H1 (cell line): ENCODE results near the gene PARD3. TPM values are rescaled to one million over a fixed set of nuclear protein-coding genes. Genes with fewer than 3 reads are reported as not detected.

Experiments
- CTCF ChIA-PET: fragments of 300-600 bp; sonication (Branson Sonifier 250); formaldehyde crosslinking; loops from one replicate; lab custom pipeline; 2021; ENCODE audit not compliant: partially characterized antibody; lab: Charles Lee
- POLR2A ChIA-PET: fragments of 300-600 bp; sonication (Branson Sonifier 250); formaldehyde crosslinking; loops from one replicate; lab custom pipeline; 2021; ENCODE audit warnings: inconsistent platforms; ENCODE audit not compliant: partially characterized antibody; lab: Charles Lee
- DNase-seq, 2 experiments: peaks; one replicate each; pipeline versions ENCODE4 v3.0.0 to v3.0.0-alpha.2; 2010 to 2022; ENCODE audit warnings: low spot score in 2 of 2, low read depth in 1 of 2, mixed read lengths in 1 of 2
- FAIRE-seq: peaks from 2 replicates; lab custom pipeline; 2011; peaks lifted over from hg19 to GRCh38; lab: Jason Lieb, UNC
- H2AFZ ChIP-seq: 2 replicates; pipeline ENCODE4 v1.8.1; 2012; ENCODE audit warnings: low read length, inconsistent platforms
- H2AK5ac ChIP-seq: 2 replicates; pipeline ENCODE4 v1.6.1; 2013; ENCODE audit warnings: low read depth, low read length
- H2BK120ac ChIP-seq: replicated peaks from 2 replicates; pipeline ENCODE3; 2013; ENCODE audit warnings: low read depth, low read length, inconsistent platforms
- H2BK12ac ChIP-seq: 2 replicates; pipeline ENCODE4 v1.6.1; 2013; ENCODE audit warnings: low read depth, low read length
- H2BK15ac ChIP-seq: 2 replicates; pipeline ENCODE4 v1.6.1; 2013; ENCODE audit warnings: low read length
- H2BK20ac ChIP-seq: 2 replicates; pipeline ENCODE4 v1.6.1; 2013; ENCODE audit warnings: low read length
- H2BK5ac ChIP-seq: 2 replicates; pipeline ENCODE4 v1.6.1; 2013; ENCODE audit warnings: low read depth, low read length
- H3K14ac ChIP-seq: 2 replicates; pipeline ENCODE4 v1.6.1; 2013; ENCODE audit warnings: inconsistent platforms; ENCODE audit not compliant: insufficient read length
- H3K18ac ChIP-seq: 2 replicates; pipeline ENCODE4 v1.6.1; 2013; ENCODE audit warnings: low read length; ENCODE audit errors: extremely low read depth
- H3K23ac ChIP-seq: 2 replicates; pipeline ENCODE4 v1.6.1; 2013; ENCODE audit warnings: inconsistent platforms; ENCODE audit not compliant: insufficient read length
- H3K23me2 ChIP-seq: 2 replicates; pipeline ENCODE4 v1.6.1; 2013; ENCODE audit warnings: low read depth, low read length
- H3K27ac ChIP-seq: 2 replicates; pipeline ENCODE4 v1.6.1; 2011; ENCODE audit warnings: low read depth, low read length, inconsistent platforms
- H3K27me3 ChIP-seq, 4 experiments: replicated peaks in 1 of 4; 1 replicate in 1 of 4; 2 replicates in 3 of 4; pipeline versions ENCODE4 v1.6.1 to v1.8.1; 2011 to 2013; ENCODE audit warnings: low read length in 3 of 4, mild to moderate bottlenecking in 3 of 4, inconsistent platforms in 2 of 4, mixed read lengths in 2 of 4, moderate library complexity in 1 of 4; ENCODE audit not compliant: control insufficient read depth in 3 of 4, insufficient read depth in 3 of 4; ENCODE audit errors: extremely low read depth in 1 of 4
- H3K36me3 ChIP-seq, 4 experiments: 2 replicates each; pipeline versions ENCODE4 v1.6.1 to v1.8.1; 2011 to 2013; ENCODE audit warnings: mild to moderate bottlenecking in 4 of 4, low read length in 3 of 4, moderate library complexity in 2 of 4, control low read depth in 1 of 4, inconsistent platforms in 1 of 4; ENCODE audit not compliant: insufficient read depth in 4 of 4, control insufficient read depth in 2 of 4
- H3K4ac ChIP-seq: replicated peaks from 2 replicates; pipeline ENCODE3; 2013; ENCODE audit warnings: low read length, low read depth, mixed read lengths, inconsistent platforms; ENCODE audit not compliant: insufficient read length
- H3K4me1 ChIP-seq, 4 experiments: replicated peaks in 1 of 4; 1 replicate in 1 of 4; 2 replicates in 3 of 4; pipeline versions ENCODE4 v1.6.1 to v1.8.1; 2011 to 2013; ENCODE audit warnings: low read length in 3 of 4, inconsistent platforms in 2 of 4, mixed read lengths in 1 of 4; ENCODE audit not compliant: insufficient read depth in 4 of 4, control insufficient read depth in 3 of 4
- H3K4me2 ChIP-seq, 2 experiments: 2 replicates each; pipeline versions ENCODE4 v1.6.1 to v1.8.1; 2011 to 2013; ENCODE audit warnings: low read depth in 2 of 2, low read length in 2 of 2, control low read depth in 1 of 2, inconsistent platforms in 1 of 2, mild to moderate bottlenecking in 1 of 2; ENCODE audit not compliant: insufficient read depth in 1 of 2
- H3K4me3 ChIP-seq, 4 experiments: fragments of 200-600, 300-600 bp in 1 of 4; sonication (generic), shearing (Covaris generic), sonication (Bioruptor Twin) in 1 of 4; 2 replicates each; pipeline versions ENCODE4 v1.5.1 to v1.8.1; 2011 to 2016; ENCODE audit warnings: low read length in 4 of 4, low read depth in 3 of 4, control low read depth in 2 of 4, inconsistent platforms in 2 of 4, mild to moderate bottlenecking in 2 of 4, mixed read lengths in 1 of 4, moderate library complexity in 1 of 4; ENCODE audit not compliant: insufficient read depth in 2 of 4; ENCODE audit errors: extremely low read depth in 1 of 4
- H3K56ac ChIP-seq: replicated peaks from 2 replicates; pipeline ENCODE3; 2013; ENCODE audit warnings: low read depth, mild to moderate bottlenecking, mixed read lengths, low read length, inconsistent platforms; ENCODE audit not compliant: insufficient read length
- H3K79me1 ChIP-seq: 2 replicates; pipeline ENCODE4 v1.6.1; 2013; ENCODE audit warnings: low read depth, low read length, control low read depth
- H3K79me2 ChIP-seq, 2 experiments: 2 replicates each; pipeline versions ENCODE4 v1.6.1 to v1.8.1; 2012 to 2013; ENCODE audit warnings: low read length in 2 of 2, mild to moderate bottlenecking in 2 of 2, inconsistent platforms in 1 of 2; ENCODE audit not compliant: insufficient read depth in 2 of 2, control insufficient read depth in 1 of 2
- H3K9ac ChIP-seq, 4 experiments: replicated peaks in 1 of 4; 1 replicate in 1 of 4; 2 replicates in 3 of 4; pipeline versions ENCODE4 v1.6.1 to v1.8.1; 2011 to 2013; ENCODE audit warnings: low read depth in 3 of 4, low read length in 3 of 4, control low read depth in 2 of 4, mild to moderate bottlenecking in 2 of 4, moderate library complexity in 2 of 4, inconsistent platforms in 1 of 4; ENCODE audit errors: extremely low read depth in 1 of 4
- H3K9me3 ChIP-seq, 2 experiments: 2 replicates each; pipeline versions ENCODE4 v1.6.1 to v1.8.1; 2012 to 2013; ENCODE audit warnings: mild to moderate bottlenecking in 2 of 2, moderate library complexity in 2 of 2, control low read depth in 1 of 2, inconsistent platforms in 1 of 2, low read depth in 1 of 2, low read length in 1 of 2, mixed read lengths in 1 of 2; ENCODE audit not compliant: insufficient read depth in 2 of 2
- H4K20me1 ChIP-seq, 2 experiments: replicated peaks in 1 of 2; 2 replicates each; pipeline versions ENCODE3 to v1.8.1; 2011 to 2013; ENCODE audit warnings: inconsistent platforms in 2 of 2, low read length in 2 of 2, mild to moderate bottlenecking in 1 of 2; ENCODE audit not compliant: insufficient read depth in 2 of 2, control insufficient read depth in 1 of 2
- H4K5ac ChIP-seq: 2 replicates; pipeline ENCODE4 v1.6.1; 2013; ENCODE audit warnings: low read length, low read depth, mixed read lengths, inconsistent platforms; ENCODE audit not compliant: insufficient read length
- H4K8ac ChIP-seq: 2 replicates; pipeline ENCODE4 v1.8.0; 2013; ENCODE audit warnings: mild to moderate bottlenecking, moderate library complexity, low read length, inconsistent platforms; ENCODE audit not compliant: insufficient read depth; ENCODE audit errors: extremely low read depth
- H4K91ac ChIP-seq: replicated peaks from 2 replicates; pipeline ENCODE3; 2013; ENCODE audit warnings: low read length, mixed read lengths, inconsistent platforms; ENCODE audit not compliant: insufficient read length
- CBX5 ChIP-seq: fragments of 300-800, 300-1000 bp; sonication (generic); IDR thresholded peaks from 2 replicates; pipeline ENCODE4 v1.7.1; 2016; ENCODE audit warnings: antibody characterized with exemption, low read length, low read depth
- CTBP2 ChIP-seq: IDR thresholded peaks from 2 replicates; pipeline ENCODE4 v1.7.0; 2011; ENCODE audit warnings: borderline replicate concordance, mild to moderate bottlenecking, moderate library complexity, mixed read lengths, low read length; ENCODE audit not compliant: insufficient read depth, insufficient read length
- GTF2F1 ChIP-seq: IDR thresholded peaks from 2 replicates; pipeline ENCODE4 v1.6.1; 2012; ENCODE audit warnings: low read depth, low read length, improper control_type of control experiment, borderline replicate concordance
- HDAC6 ChIP-seq: IDR thresholded peaks from one replicate; pipeline ENCODE4 v1.7.1; 2012; ENCODE audit warnings: low read depth, mild to moderate bottlenecking, inconsistent platforms, low read length, moderate library complexity
- MAX ChIP-seq: IDR thresholded peaks from 2 replicates; pipeline ENCODE4 v1.6.1; 2012; ENCODE audit warnings: inconsistent platforms
- POLR2AphosphoS5 ChIP-seq: IDR thresholded peaks from 2 replicates; pipeline ENCODE4 v1.6.1; 2011; ENCODE audit warnings: low read depth, low read length
- RFX5 ChIP-seq: IDR thresholded peaks from 2 replicates; pipeline ENCODE4 v1.6.1; 2011; ENCODE audit warnings: low read depth, low read length, improper control_type of control experiment, borderline replicate concordance
- RNF2 ChIP-seq: fragments of 200-900, 300-1000 bp; sonication (generic); IDR thresholded peaks from 2 replicates; pipeline ENCODE4 v1.7.1; 2016; ENCODE audit warnings: borderline replicate concordance, low read depth, mild to moderate bottlenecking, antibody characterized with exemption, low read length; ENCODE audit not compliant: poor library complexity, severe bottlenecking; ENCODE audit errors: missing control alignments
- RXRA ChIP-seq: IDR thresholded peaks from 2 replicates; pipeline ENCODE4 v1.6.1; 2011; ENCODE audit warnings: low read depth, mild to moderate bottlenecking, low read length, moderate library complexity; ENCODE audit not compliant: insufficient read depth
- SIN3A ChIP-seq, 2 experiments: IDR thresholded peaks in 1 of 2; conservative IDR thresholded peaks in 1 of 2; 2 replicates each; pipeline ENCODE4 v1.6.1; 2011 to 2012; ENCODE audit warnings: low read length in 2 of 2, improper control_type of control experiment in 1 of 2, low read depth in 1 of 2, mild to moderate bottlenecking in 1 of 2
- SIRT6 ChIP-seq: IDR thresholded peaks from one replicate; pipeline ENCODE4 v1.7.1; 2012; ENCODE audit warnings: low read length, inconsistent platforms
- SRF ChIP-seq: IDR thresholded peaks from 2 replicates; pipeline ENCODE4 v1.6.1; 2011; ENCODE audit warnings: mild to moderate bottlenecking, low read depth, low read length, moderate library complexity
- WGBS, 2 experiments: shearing (Covaris generic) in 1 of 2; methylation state at CpG; one replicate each; pipeline versions ENCODE4 v1.1.6 to v1.1.7; 2013 to 2015; ENCODE audit warnings: low lambda C conversion rate in 2 of 2, mixed read lengths in 2 of 2, inconsistent platforms in 1 of 2, low coverage in 1 of 2, missing lambda C conversion rate in 1 of 2; ENCODE audit not compliant: insufficient replicate concordance in 2 of 2, insufficient coverage in 1 of 2, insufficient read length in 1 of 2; ENCODE audit errors: extremely low coverage in 1 of 2, missing lambda C conversion rate in 1 of 2; 5-methylcytosine and 5-hydroxymethylcytosine counted together
- polyA plus RNA-seq, 7 experiments: library from polyadenylated mRNA; depleted of rRNA in 3 of 7; stranded (reverse) in 5 of 7; unstranded in 2 of 7; fragments of >200 nt in 5 of 7; fragments of 200-250 nt in 2 of 7; gene quantifications; 1 replicate in 5 of 7; 2 replicates in 1 of 7; 4 replicates in 1 of 7; pipeline versions ENCODE4 v1.2.1 to v1.2.3, GENCODE V29; 2011 to 2013; ENCODE audit warnings: missing spikeins in 2 of 7, mixed read lengths in 2 of 7
- total RNA-seq: library from RNA; stranded (reverse); fragmentation: NEBNext Ultra II Directional; extraction: Animal tissue kit (Norgen Biotek cat#: 25700); gene quantifications from 2 replicates; pipeline ENCODE4 v1.2.1, GENCODE V29; 2021

Gene PARD3
- total and polyA plus RNA-seq, 2 of the 8 experiments (the other 6 are each of a cell fraction or from before 2014, with no cell fraction given): 19.7 to 49.1 TPM

GRCh38 chr10:34574353-34574934, 240.7 kb downstream of the PARD3 start:
- CTCF ChIA-PET: interaction anchor here (0.6 to 1.2 kb wide), 4 partner anchors 9 to 270 kb away, joined by 3 read pairs; no protein-coding TSS in a partner anchor
- WGBS, 2 experiments: 86% methylated on average over 4 of the region's 4 CpGs; no CpG with 5 or more reads in 1 of the 2 experiments
- POLR2A ChIA-PET: interaction anchor here (0.6 kb wide), 1 partner anchor 47 kb away, joined by 3 read pairs; no protein-coding TSS in a partner anchor

More at GRCh38 chr10:34574353-34574934, 240.7 kb downstream of the PARD3 start:
- no peak overlapping the region for H3K56ac ChIP-seq
- no peaks in the 10 kb centered on the region for H4K20me1 ChIP-seq
- H2AFZ ChIP-seq: no peak overlapping the region
- H4K8ac ChIP-seq: no peak overlapping the region
- no peaks in the 10 kb centered on the region for H3K36me3 ChIP-seq
- H3K4me2 ChIP-seq: no peak overlapping the region
- no peaks in the 10 kb centered on the region for H3K23me2 ChIP-seq
- H3K9ac ChIP-seq: no peak overlapping the region
- no peaks in the 10 kb centered on the region for H3K9me3 ChIP-seq
- H4K91ac ChIP-seq: no peak overlapping the region
- H3K4ac ChIP-seq: no peak overlapping the region
- no peak overlapping the region for H3K27ac ChIP-seq
- no peak overlapping the region for H2BK15ac ChIP-seq
- no peaks in the 10 kb centered on the region for H3K27me3 ChIP-seq
- no peak overlapping the region for H4K5ac ChIP-seq
- H2BK5ac ChIP-seq: no peak overlapping the region; the same call in 1 of the 2 replicates
- H3K14ac ChIP-seq: no peak overlapping the region
- H3K4me1 ChIP-seq: peaks cover 2 to 15% (median 6%) of the 10 kb centered on the region in 4 experiments; a peak in 6 of 7 replicates
- no peak overlapping the region for H3K4me3 ChIP-seq
- TF ChIP-seq CTBP2: no peak
- TF ChIP-seq CBX5: no peak
- no peak for TF ChIP-seq MAX
- no peak for TF ChIP-seq SIRT6
- no peak for TF ChIP-seq RXRA
- no peak for TF ChIP-seq RNF2
- TF ChIP-seq SRF: no peak
- no peak for TF ChIP-seq RFX5
- TF ChIP-seq GTF2F1: no peak
- no peak for TF ChIP-seq SIN3A (conservative IDR thresholded peaks at IDR 0.05 in 1 of 2, IDR thresholded peaks at IDR 0.05 in 1 of 2; ENCODE audit: low read depth in 1 of 2, low read length in 2 of 2)
- TF ChIP-seq HDAC6: no peak
- no peak for TF ChIP-seq POLR2AphosphoS5
- H2BK120ac ChIP-seq: no peak overlapping the region
- DNase-seq (no peak), FAIRE-seq (no peak)
- no peak overlapping the region for H3K18ac ChIP-seq
- no peaks in the 10 kb centered on the region; the same call in 1 of the 2 replicates for H3K79me1 ChIP-seq
- peaks cover 0 to 26% of the 10 kb centered on the region in 2 experiments; a peak in 1 of 4 replicates for H3K79me2 ChIP-seq
- H2BK20ac ChIP-seq: no peak overlapping the region
- no peak overlapping the region for H2BK12ac ChIP-seq
- H2AK5ac ChIP-seq: no peak overlapping the region
- no peak overlapping the region for H3K23ac ChIP-seq
